OCI-LY7 (cell line): Measurements from ENCODE around the gene ZNF416. TPM values are rescaled to one million over a fixed set of nuclear protein-coding genes. Genes with fewer than 3 reads are reported as not detected.

Experiments used
- BruUV-seq: library from RNA; stranded (reverse); fragments of 400-500 nt; replicated peaks from 2 replicates; lab custom pipeline; 2021; lab: Mats Ljungman, UMichigan
- CTCF ChIA-PET: fragments of 300-600 bp; sonication (Branson Sonifier 250); formaldehyde crosslinking; loops from one replicate; lab custom pipeline; 2022; ENCODE audit warnings: antibody characterized with exemption; ENCODE audit not compliant: unreplicated experiment; lab: Charles Lee
- POLR2A ChIA-PET: fragments of 300-600 bp; sonication (Branson Sonifier 250); formaldehyde crosslinking; loops from one replicate; lab custom pipeline; 2022; ENCODE audit warnings: antibody characterized with exemption; lab: Charles Lee
- DNase-seq: peaks from one replicate; pipeline ENCODE4 v3.0.0-alpha.2; 2015; ENCODE audit warnings: low spot score
- H2AFZ ChIP-seq: fragments of 200-600 bp; sonication (generic), shearing (Covaris generic); 2 replicates; pipeline ENCODE4 v1.6.1; 2014; ENCODE audit warnings: mild to moderate bottlenecking, antibody characterized with exemption, low read length, moderate library complexity
- H3K27ac ChIP-seq: fragments of 200-600 bp; sonication (generic); 2 replicates; pipeline ENCODE4 v1.5.1; 2014; ENCODE audit warnings: mixed run types, low read depth, mild to moderate bottlenecking, moderate library complexity, low read length, inconsistent platforms; ENCODE audit not compliant: poor library complexity, severe bottlenecking
- H3K36me3 ChIP-seq: fragments of 200-600 bp; sonication (generic); 2 replicates; pipeline ENCODE4 v1.6.1; 2014; ENCODE audit warnings: mild to moderate bottlenecking, antibody characterized with exemption, low read length, moderate library complexity, mixed read lengths; ENCODE audit not compliant: insufficient read depth
- H3K4me1 ChIP-seq: fragments of 200-600 bp; sonication (generic); 2 replicates; pipeline ENCODE4 v1.5.1; 2014; ENCODE audit warnings: mild to moderate bottlenecking, low read length; ENCODE audit not compliant: insufficient read depth, poor library complexity, severe bottlenecking
- H3K4me2 ChIP-seq: fragments of 200-600 bp; sonication (generic); 2 replicates; pipeline ENCODE4 v1.6.1; 2014; ENCODE audit warnings: mild to moderate bottlenecking, low read length
- H3K4me3 ChIP-seq: fragments of 200-600 bp; sonication (generic); 2 replicates; pipeline ENCODE4 v1.5.1; 2014; ENCODE audit warnings: mild to moderate bottlenecking, low read depth, low read length; ENCODE audit not compliant: poor library complexity, severe bottlenecking
- H3K79me2 ChIP-seq: fragments of 200-600 bp; sonication (generic); 2 replicates; pipeline ENCODE4 v1.6.1; 2016; ENCODE audit warnings: low read depth, mild to moderate bottlenecking, low read length, moderate library complexity, mixed read lengths; ENCODE audit not compliant: insufficient read depth
- H3K9me2 ChIP-seq: fragments of 200-600 bp; sonication (generic); 2 replicates; pipeline ENCODE4 v1.6.1; 2016; ENCODE audit warnings: mild to moderate bottlenecking, low read length, mixed read lengths; ENCODE audit not compliant: insufficient read depth
- H3K9me3 ChIP-seq: fragments of 200-600 bp; sonication (generic); 2 replicates; pipeline ENCODE4 v1.6.1; 2014; ENCODE audit warnings: mild to moderate bottlenecking, mixed run types, low read length, mixed read lengths
- H4K20me1 ChIP-seq: fragments of 200-600 bp; sonication (generic); 2 replicates; pipeline ENCODE4 v1.6.1; 2014; ENCODE audit warnings: mild to moderate bottlenecking, antibody characterized with exemption, low read length, moderate library complexity, mixed read lengths; ENCODE audit not compliant: insufficient read depth
- CTCF ChIP-seq: fragments of 200-600 bp; sonication (generic); conservative IDR thresholded peaks from 2 replicates; pipeline ENCODE4 v1.5.1; 2014; ENCODE audit warnings: mild to moderate bottlenecking, antibody characterized with exemption, low read length, moderate library complexity, mixed read lengths
- EZH2phosphoT487 ChIP-seq: fragments of 200-600 bp; sonication (generic); IDR thresholded peaks from 2 replicates; pipeline ENCODE4 v1.6.1; 2018; ENCODE audit warnings: low read depth, borderline replicate concordance, mild to moderate bottlenecking, mixed run types, antibody characterized with exemption, low read length, moderate library complexity, mixed read lengths
- intact Hi-C: fragments of 100-400 bp; cut with micrococcal nuclease; formaldehyde crosslinking; loops from one replicate; pipeline ENCODE4 v1.10.0; 2022; ENCODE audit not compliant: unreplicated experiment
- total RNA-seq, 2 experiments: library from RNA; depleted of rRNA in 1 of 2; stranded (reverse); fragments of >200 nt in 1 of 2; shearing (Covaris generic) in 1 of 2; gene quantifications; 2 replicates each; pipeline ENCODE4 v1.2.3, GENCODE V29; 2014 to 2022

Gene ZNF416
- total RNA-seq, 2 experiments from 2014 or later: 3.1 to 5.0 TPM

- Histone ChIP-seq H3K4me1 (peaks cover 2% of the 10 kb centered on the region), H3K9me3 (peaks cover 23% of the 10 kb centered on the region; the same call in 1 of the 2 replicates), H3K36me3 (peaks cover 69% of the 10 kb centered on the region), H4K20me1 (no peaks in the 10 kb centered on the region), H3K27ac (no peak overlapping the region), H3K4me2 (no peak overlapping the region), H3K9me2 (no peaks in the 10 kb centered on the region), H3K4me3 (no peak overlapping the region), H3K79me2 (no peaks in the 10 kb centered on the region), H2AFZ (no peak overlapping the region)
- intact Hi-C loops: no loop called here
- POLR2A ChIA-PET: no interaction called here
- no TSS peak for BruUV-seq
- no peak for DNase-seq
- TF ChIP-seq CTCF (no peak), EZH2phosphoT487 (no peak)
- CTCF ChIA-PET: no interaction called here
These were observed 6.2 kb downstream of the ZNF416 start for GRCh38 chr19:57572415-57572947.

DNA sequence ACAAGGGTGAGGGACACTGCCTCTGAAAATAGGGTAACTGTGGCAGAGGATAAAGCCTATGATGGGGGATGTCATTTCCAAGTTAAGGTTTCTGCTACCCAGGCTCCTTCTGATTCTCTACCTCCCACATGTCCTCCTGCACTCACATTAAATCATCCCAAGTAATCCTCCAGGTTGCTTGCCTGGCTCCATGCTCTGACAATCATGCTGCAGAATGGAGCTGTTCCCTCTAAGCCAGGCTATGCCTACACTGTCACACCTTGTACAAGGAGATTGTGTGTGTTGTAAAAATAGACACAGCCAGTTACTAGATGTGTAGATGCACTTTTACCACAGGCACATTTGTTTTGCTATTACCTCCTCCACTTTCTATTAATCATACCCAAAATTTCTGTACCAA is 8.0 kb downstream of the ZNF416 start:
- ChIA-PET CTCF (no interaction called here), POLR2A (no interaction called here)
- Histone ChIP-seq H3K4me3 (no peak overlapping the region), H3K9me3 (peaks cover 35% of the 10 kb centered on the region), H2AFZ (no peak overlapping the region), H4K20me1 (no peaks in the 10 kb centered on the region), H3K4me2 (no peak overlapping the region), H3K4me1 (no peaks in the 10 kb centered on the region), H3K9me2 (no peaks in the 10 kb centered on the region), H3K36me3 (peaks cover 52% of the 10 kb centered on the region), H3K79me2 (no peaks in the 10 kb centered on the region), H3K27ac (no peak overlapping the region)
- no TSS peak for BruUV-seq
- intact Hi-C loops: no loop called here
- no peak for TF ChIP-seq EZH2phosphoT487
- no peak for TF ChIP-seq CTCF
- no peak for DNase-seq

- BruUV-seq: no TSS peak
- intact Hi-C loops: no loop called here
- Histone ChIP-seq H3K9me2 (no peaks in the 10 kb centered on the region), H3K4me1 (no peaks in the 10 kb centered on the region), H3K36me3 (peaks cover 11% of the 10 kb centered on the region), H3K27ac (no peak overlapping the region), H2AFZ (no peak overlapping the region), H3K9me3 (peaks cover 44% of the 10 kb centered on the region), H3K4me3 (no peak overlapping the region), H4K20me1 (no peaks in the 10 kb centered on the region), H3K79me2 (no peaks in the 10 kb centered on the region), H3K4me2 (no peak overlapping the region)
- CTCF ChIA-PET: no interaction called here
- peak; percentile 77 for DNase-seq
- TF ChIP-seq CTCF (peak; percentile 38; the same call in 1 of the 2 replicates), EZH2phosphoT487 (no peak)
- POLR2A ChIA-PET: no interaction called here
These were observed 12.1 kb downstream of the ZNF416 start for GRCh38 chr19:57566396-57567265.
